GM12873 (cell line): ENCODE measurements around the gene SMYD3.

Source experiments
- TF ChIP-seq, protein P1 (sequence below): IDR thresholded peaks from 2 replicates; pipeline ENCODE4 v1.5.1; 2012; ENCODE audit warnings: low read depth, mild to moderate bottlenecking, moderate library complexity, low read length, control low read depth; ENCODE audit not compliant: insufficient read depth; ENCODE audit errors: missing control alignments

Gene SMYD3

DNA sequence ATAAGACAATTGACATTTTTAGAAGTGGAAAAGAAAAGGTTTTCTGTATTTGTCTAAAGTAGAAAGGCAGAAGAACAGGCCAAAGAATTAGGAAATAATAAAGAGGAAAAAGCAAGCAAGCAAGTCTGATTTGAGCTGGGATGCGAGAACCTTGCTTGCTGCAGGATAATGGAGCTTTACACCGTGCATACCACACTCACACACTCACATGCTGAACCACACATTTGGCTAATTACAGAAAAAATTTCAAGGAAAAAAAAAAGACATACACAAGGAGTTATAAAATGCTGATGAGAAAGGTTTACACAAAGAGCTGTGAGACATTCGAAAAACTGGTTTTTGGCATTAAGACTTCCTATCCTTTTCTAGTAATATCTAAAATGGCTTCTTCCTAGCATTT is 758.4 kb downstream of the SMYD3 start:
- TF ChIP-seq, protein P1, sequence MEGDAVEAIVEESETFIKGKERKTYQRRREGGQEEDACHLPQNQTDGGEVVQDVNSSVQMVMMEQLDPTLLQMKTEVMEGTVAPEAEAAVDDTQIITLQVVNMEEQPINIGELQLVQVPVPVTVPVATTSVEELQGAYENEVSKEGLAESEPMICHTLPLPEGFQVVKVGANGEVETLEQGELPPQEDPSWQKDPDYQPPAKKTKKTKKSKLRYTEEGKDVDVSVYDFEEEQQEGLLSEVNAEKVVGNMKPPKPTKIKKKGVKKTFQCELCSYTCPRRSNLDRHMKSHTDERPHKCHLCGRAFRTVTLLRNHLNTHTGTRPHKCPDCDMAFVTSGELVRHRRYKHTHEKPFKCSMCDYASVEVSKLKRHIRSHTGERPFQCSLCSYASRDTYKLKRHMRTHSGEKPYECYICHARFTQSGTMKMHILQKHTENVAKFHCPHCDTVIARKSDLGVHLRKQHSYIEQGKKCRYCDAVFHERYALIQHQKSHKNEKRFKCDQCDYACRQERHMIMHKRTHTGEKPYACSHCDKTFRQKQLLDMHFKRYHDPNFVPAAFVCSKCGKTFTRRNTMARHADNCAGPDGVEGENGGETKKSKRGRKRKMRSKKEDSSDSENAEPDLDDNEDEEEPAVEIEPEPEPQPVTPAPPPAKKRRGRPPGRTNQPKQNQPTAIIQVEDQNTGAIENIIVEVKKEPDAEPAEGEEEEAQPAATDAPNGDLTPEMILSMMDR, result no peak

DNA sequence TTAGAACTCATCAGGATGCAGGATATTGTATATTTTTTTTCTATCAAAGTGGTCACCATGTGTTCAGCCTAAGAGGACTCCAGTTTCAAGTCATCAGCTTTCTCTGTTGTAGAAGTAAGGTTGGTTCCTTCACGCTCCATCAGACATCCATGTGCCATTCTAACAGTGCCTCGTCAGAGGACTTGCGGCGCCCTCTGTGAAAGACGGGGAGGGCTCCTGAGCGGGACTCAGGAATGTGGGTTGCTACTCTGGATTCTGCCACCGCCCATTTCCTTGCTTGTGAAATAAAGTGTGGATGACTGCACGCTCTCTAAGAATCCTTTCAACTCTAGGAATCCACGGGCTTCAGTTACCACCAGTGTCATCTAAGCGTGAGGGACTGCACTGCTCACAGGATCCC is 758.8 kb downstream of the SMYD3 start:
- TF ChIP-seq, protein P1, result no peak

DNA sequence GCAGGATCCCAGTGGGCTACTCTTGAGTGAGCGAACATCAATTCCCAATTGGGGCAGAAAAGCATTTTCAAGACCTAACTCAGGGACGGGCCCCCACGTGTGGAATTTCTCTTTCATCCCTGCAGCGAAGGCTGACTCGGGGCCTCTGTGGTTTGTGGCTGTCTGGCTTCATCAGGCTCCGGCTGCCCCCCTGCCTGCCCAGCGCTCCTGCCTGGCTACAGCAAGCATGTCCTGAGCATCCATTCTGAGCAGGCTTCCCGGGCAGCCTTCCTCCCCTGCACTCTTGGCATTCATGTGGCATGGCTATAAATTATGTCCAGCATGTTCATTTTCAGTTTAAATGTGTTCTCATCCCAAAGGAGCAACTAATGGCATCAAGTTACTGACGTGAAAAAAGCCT is 764.2 kb downstream of the SMYD3 start:
- TF ChIP-seq, protein P1, result no peak

DNA sequence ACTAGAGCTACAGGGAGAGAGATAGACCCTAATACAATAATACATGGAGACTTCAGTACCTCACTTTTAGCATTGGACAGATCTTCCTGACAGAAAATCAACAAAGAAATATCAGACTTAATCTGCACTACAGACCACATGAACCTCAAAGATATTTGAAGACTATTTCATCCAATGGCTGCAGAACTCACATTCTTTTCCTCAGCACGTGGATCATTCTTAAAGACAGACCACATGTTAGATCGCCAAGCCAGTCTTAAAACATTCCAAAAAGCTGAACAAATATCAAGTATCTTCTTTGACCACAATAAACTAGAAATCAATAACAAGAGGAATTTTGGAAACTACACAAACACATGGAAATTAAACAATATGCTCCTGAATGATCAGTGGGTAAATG is 776.3 kb downstream of the SMYD3 start:
- TF ChIP-seq, protein P1, result no peak

DNA sequence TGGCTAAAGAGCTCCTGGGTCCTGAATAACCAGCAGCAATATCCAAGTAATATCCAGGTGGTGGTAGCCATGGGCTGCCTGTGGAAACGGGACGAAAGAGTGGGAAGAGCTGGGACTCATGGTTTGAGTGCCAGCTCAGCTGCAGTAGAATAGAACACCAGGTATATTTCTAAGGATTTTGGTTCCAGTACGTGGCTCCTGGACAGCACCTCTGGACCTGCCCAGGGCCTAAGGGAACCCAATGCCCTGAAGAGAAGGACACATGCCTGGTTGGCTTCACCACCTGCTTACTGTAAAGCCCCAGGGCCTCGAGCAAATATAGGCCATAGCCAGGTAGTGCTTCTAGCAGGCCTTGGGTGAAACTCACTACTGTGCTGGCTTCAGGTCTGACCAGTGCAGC is 785.6 kb downstream of the SMYD3 start:
- TF ChIP-seq, protein P1, result no peak

DNA sequence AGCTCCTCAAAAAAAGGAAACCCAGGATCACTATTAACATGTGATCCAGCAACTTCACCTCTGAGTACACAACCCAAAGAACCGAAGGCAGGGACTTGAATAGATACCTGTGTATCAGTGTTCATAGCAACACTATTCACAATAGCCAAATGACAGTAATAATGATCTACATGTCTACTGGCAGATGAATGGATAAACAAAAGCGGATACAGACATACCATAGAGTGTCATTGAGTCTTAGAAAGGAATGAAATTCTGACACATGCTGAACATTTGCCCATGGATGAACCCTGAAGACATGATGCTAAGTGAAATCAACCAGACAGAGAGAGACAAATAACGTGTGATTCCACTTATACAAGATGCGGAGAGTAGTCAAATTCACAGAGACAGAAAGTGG is 788.1 kb downstream of the SMYD3 start:
- TF ChIP-seq, protein P1, result no peak

DNA sequence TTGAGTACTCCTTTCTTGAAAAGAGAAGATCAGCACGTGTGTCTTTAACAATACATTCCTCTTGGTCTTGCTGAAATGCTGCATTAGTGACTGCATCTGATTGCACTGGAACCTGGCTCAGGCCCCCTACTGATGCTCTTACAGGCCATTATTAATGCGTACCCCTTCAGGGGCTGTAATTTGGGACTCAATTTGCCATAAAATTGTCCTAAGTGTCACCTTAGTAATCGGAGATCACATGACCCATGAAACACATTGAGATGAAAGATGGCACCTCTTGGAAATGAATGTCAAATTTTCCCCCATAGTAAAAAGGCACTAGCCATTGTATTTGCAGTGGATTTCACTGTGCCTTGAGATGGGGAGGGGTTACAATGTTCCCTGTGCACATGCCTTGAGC is 789.0 kb downstream of the SMYD3 start:
- TF ChIP-seq, protein P1, result no peak
